Upper lobe of left lung (tissue), 4 donors: Measurements from ENCODE around the gene GZF1.

Experiments used
- CTCF ChIP-seq, 6 experiments: fragments of 450-650 bp in 4 of 6; fragments of 200-600 bp in 2 of 6; sonication (generic) in 2 of 6; IDR thresholded peaks; one replicate each; pipeline ENCODE4 v1.5.1; 2016 to 2019; ENCODE audit warnings: antibody characterized with exemption in 6 of 6
- EP300 ChIP-seq, 4 donors: sonication (generic); formaldehyde crosslinking; IDR thresholded peaks; one replicate each; pipeline ENCODE4 v1.5.1; 2017; ENCODE audit warnings: antibody characterized with exemption in 4 of 4, control low read depth in 2 of 4
- POLR2A ChIP-seq, 4 donors: fragments of 450-650 bp; IDR thresholded peaks; one replicate each; pipeline ENCODE4 v1.5.1; 2016 to 2017; ENCODE audit warnings: antibody characterized with exemption in 4 of 4, mild to moderate bottlenecking in 2 of 4
- POLR2AphosphoS5 ChIP-seq, 2 donors: sonication (generic); formaldehyde crosslinking; IDR thresholded peaks; one replicate each; pipeline ENCODE4 v1.5.1; 2017; ENCODE audit warnings: antibody characterized with exemption in 2 of 2

- no peak for TF ChIP-seq CTCF (IDR thresholded peaks at IDR 0.05)
- no peak for TF ChIP-seq POLR2A (IDR thresholded peaks at IDR 0.05)
- no peak for TF ChIP-seq EP300 (IDR thresholded peaks at IDR 0.05)
- TF ChIP-seq POLR2AphosphoS5 (IDR thresholded peaks at IDR 0.05), result no peak
Observed at GRCh38 chr20:23412026-23412425, 50.0 kb downstream of the GZF1 start.
